GM12878 (cell line): Measurements from ENCODE around the gene KDM6A. TPM values are rescaled to one million over a fixed set of nuclear protein-coding genes. Genes with fewer than 3 reads are reported as not detected.
A peak's percentile ranks its signal among the peaks of the same experiment; 100 is the strongest.

ENCODE experiments used
- ATAC-seq: fragments of 200-7000 bp; cut with Tn5 transposase; 3 replicates; pipeline ENCODE4 v1.9.1; 2020; ENCODE audit warnings: mild to moderate bottlenecking, moderate library complexity
- BruUV-seq: library from RNA; stranded (reverse); fragments of 400-500 nt; replicated peaks from 2 replicates; lab custom pipeline; 2021; lab: Mats Ljungman, UMichigan
- CTCF ChIA-PET: fragments of 300-600 bp; sonication (Branson Sonifier 250); formaldehyde crosslinking; extraction: SDS; loops from one replicate; lab custom pipeline; 2021; ENCODE audit warnings: inconsistent platforms; lab: Yijun Ruan, JAX
- POLR2A ChIA-PET: fragments of 350-600 bp; formaldehyde crosslinking; extraction: SDS; loops from one replicate; lab custom pipeline; 2021; ENCODE audit warnings: inconsistent platforms; lab: Charles Lee
- RAD21 ChIA-PET: fragments of 300-600 bp; sonication (Branson Sonifier 250); formaldehyde crosslinking; loops from one replicate; lab custom pipeline; 2023; ENCODE audit warnings: antibody characterized with exemption; ENCODE audit not compliant: unreplicated experiment; lab: Charles Lee
- SMC1A ChIA-PET: fragments of 300-600 bp; sonication (Branson Sonifier 250); formaldehyde crosslinking; loops from one replicate; lab custom pipeline; 2023; ENCODE audit not compliant: unreplicated experiment, uncharacterized antibody; lab: Charles Lee
- DNase-seq: peaks from one replicate; pipeline ENCODE4 v3.0.0-alpha.2; 2011; ENCODE audit warnings: low read depth, low spot score
- FAIRE-seq: peaks from 3 replicates; lab custom pipeline; 2011; peaks lifted over from hg19 to GRCh38; lab: Jason Lieb, UNC
- H2AFZ ChIP-seq: 2 replicates; pipeline ENCODE4 v1.6.0; 2011; ENCODE audit warnings: low read depth, low read length, control low read depth; ENCODE audit not compliant: control insufficient read depth
- H3K27ac ChIP-seq: 2 replicates; pipeline ENCODE4 v1.5.1; 2011; ENCODE audit warnings: control low read depth; ENCODE audit not compliant: control insufficient read depth, insufficient read depth
- H3K27me3 ChIP-seq, 2 experiments: replicated peaks in 1 of 2; 2 replicates each; pipeline versions ENCODE4 v1.6.0 to v1.6.1; 2011; ENCODE audit warnings: low read length in 1 of 2; ENCODE audit not compliant: control insufficient read depth in 2 of 2, insufficient read depth in 2 of 2
- H3K36me3 ChIP-seq, 2 experiments: 2 replicates each; pipeline ENCODE4 v1.5.1; 2011; ENCODE audit warnings: low read length in 1 of 2; ENCODE audit not compliant: control insufficient read depth in 2 of 2, insufficient read depth in 2 of 2
- H3K4me1 ChIP-seq: 2 replicates; pipeline ENCODE4 v1.6.1; 2011; ENCODE audit warnings: mild to moderate bottlenecking, low read length, moderate library complexity, mixed read lengths; ENCODE audit not compliant: control insufficient read depth, insufficient read depth
- H3K4me2 ChIP-seq: 2 replicates; pipeline ENCODE4 v1.6.0; 2011; ENCODE audit warnings: control low read depth; ENCODE audit not compliant: control insufficient read depth, insufficient read depth
- H3K4me3 ChIP-seq: fragments of 200-600 bp; sonication (generic); 2 replicates; pipeline ENCODE4 v1.5.1; 2016
- H3K79me2 ChIP-seq: 2 replicates; pipeline ENCODE4 v1.6.0; 2011; ENCODE audit warnings: low read length; ENCODE audit not compliant: control insufficient read depth, insufficient read depth
- H3K9ac ChIP-seq: 2 replicates; pipeline ENCODE4 v1.8.0; 2011; ENCODE audit warnings: low read length, control low read depth, mixed read lengths; ENCODE audit not compliant: control insufficient read depth, insufficient read depth
- H3K9me3 ChIP-seq: replicated peaks from 3 replicates; pipeline ENCODE4 v1.5.1; 2011; ENCODE audit warnings: mild to moderate bottlenecking, low read length; ENCODE audit not compliant: control insufficient read depth, insufficient read depth
- H4K20me1 ChIP-seq: 2 replicates; pipeline ENCODE4 v1.6.0; 2011; ENCODE audit not compliant: control insufficient read depth, insufficient read depth
- CBX5 ChIP-seq: sonication (generic); IDR thresholded peaks from 2 replicates; pipeline ENCODE4 v1.6.1; 2016; ENCODE audit warnings: low read depth, moderate library complexity, mild to moderate bottlenecking, inconsistent platforms
- EED ChIP-seq: sonication (generic); IDR thresholded peaks from 2 replicates; pipeline ENCODE4 v1.6.1; 2016; ENCODE audit warnings: antibody characterized with exemption, low read depth
- HDGF ChIP-seq: fragments of 450-650 bp; IDR thresholded peaks from 2 replicates; pipeline ENCODE4 v1.6.1; 2016; ENCODE audit warnings: antibody characterized with exemption
- IRF4 ChIP-seq: IDR thresholded peaks from 2 replicates; pipeline ENCODE4 v1.6.1; 2011; ENCODE audit warnings: low read depth, low read length
- MTA2 ChIP-seq: fragments of 450-650 bp; IDR thresholded peaks from 2 replicates; pipeline ENCODE4 v1.6.1; 2016; ENCODE audit warnings: low read depth, mild to moderate bottlenecking, moderate library complexity
- NFXL1 ChIP-seq: fragments of 450-650 bp; IDR thresholded peaks from 2 replicates; pipeline ENCODE4 v1.6.1; 2017; ENCODE audit warnings: antibody characterized with exemption, mild to moderate bottlenecking, borderline replicate concordance
- NFYA ChIP-seq: IDR thresholded peaks from 2 replicates; pipeline ENCODE4 v1.6.1; 2011; ENCODE audit warnings: low read depth, mild to moderate bottlenecking, low read length, improper control_type of control experiment, borderline replicate concordance
- RAD51 ChIP-seq: fragments of 450-650 bp; IDR thresholded peaks from 2 replicates; pipeline ENCODE4 v1.6.1; 2016; ENCODE audit warnings: moderate library complexity, mild to moderate bottlenecking, inconsistent platforms
- RB1 ChIP-seq: fragments of 450-650 bp; formaldehyde crosslinking; IDR thresholded peaks from 2 replicates; pipeline ENCODE4 v1.6.1; 2017; ENCODE audit warnings: mild to moderate bottlenecking, borderline replicate concordance
- SUZ12 ChIP-seq: fragments of 200-600 bp; sonication (generic); IDR thresholded peaks from one replicate; pipeline ENCODE4 v1.6.1; 2018; ENCODE audit warnings: antibody characterized with exemption, mild to moderate bottlenecking; ENCODE audit not compliant: unreplicated experiment
- ZBED1 ChIP-seq: IDR thresholded peaks from 2 replicates; pipeline ENCODE4 v1.6.1; 2016; ENCODE audit warnings: borderline replicate concordance
- ZNF207 ChIP-seq: fragments of 450-650 bp; IDR thresholded peaks from 2 replicates; pipeline ENCODE4 v1.6.1; 2014; ENCODE audit warnings: antibody characterized with exemption, mild to moderate bottlenecking, borderline replicate concordance
- ZNF217 ChIP-seq: fragments of 450-650 bp; IDR thresholded peaks from 2 replicates; pipeline ENCODE4 v1.6.1; 2017; ENCODE audit warnings: antibody characterized with exemption, mild to moderate bottlenecking
- WGBS: methylation state at CpG from one replicate; pipeline ENCODE4 v1.1.6; 2016; ENCODE audit warnings: low lambda C conversion rate; ENCODE audit not compliant: insufficient replicate concordance, insufficient coverage; ENCODE audit errors: missing lambda C conversion rate; 5-methylcytosine and 5-hydroxymethylcytosine counted together
- in situ Hi-C: fragments of 300-500 bp; cut with MboI; formaldehyde crosslinking; loops from 9 replicates; pipeline ENCODE4 v1.14.3; 2018; ENCODE audit warnings: mixed read lengths
- intact Hi-C: fragments of 100-400 bp; cut with micrococcal nuclease; formaldehyde crosslinking; loops from one replicate; pipeline ENCODE4 v1.14.2; 2022; ENCODE audit not compliant: unreplicated experiment
- polyA plus RNA-seq, 11 experiments: library from polyadenylated mRNA; depleted of rRNA in 4 of 11; unstranded in 6 of 11; stranded (reverse) in 5 of 11; fragments of >200 nt; fragmentation: Nextera tagmentation in 4 of 11; fragmentation: Illumina TruSeq in 1 of 11; extraction: Ambion mirVana in 4 of 11; extraction: Trizol in 1 of 11; gene quantifications; 1 replicate in 1 of 11; 2 replicates in 10 of 11; pipeline versions ENCODE4 v1.2.1 to v1.2.3, GENCODE V29; 2011 to 2016; ENCODE audit warnings: inconsistent platforms in 2 of 11, missing spikeins in 2 of 11, low read depth in 1 of 11
- total RNA-seq, 4 experiments: library from RNA; depleted of rRNA in 3 of 4; stranded (reverse); fragments of >200 nt in 3 of 4; fragmentation: Illumina TruSeq in 1 of 4; extraction: Trizol in 1 of 4; gene quantifications; 2 replicates each; pipeline versions ENCODE4 v1.2.1 to v1.2.3, GENCODE V29; 2013 to 2021
- TF ChIP-seq, protein P1 (sequence below): IDR thresholded peaks from 2 replicates; pipeline ENCODE4 v1.6.1; 2011; ENCODE audit warnings: borderline replicate concordance, low read depth, mild to moderate bottlenecking, moderate library complexity, low read length; ENCODE audit not compliant: insufficient read depth, poor library complexity, severe bottlenecking
- TF ChIP-seq, protein P2 (sequence below): fragments of 450-650 bp; IDR thresholded peaks from 2 replicates; pipeline ENCODE4 v1.6.1; 2018; ENCODE audit warnings: borderline replicate concordance, mild to moderate bottlenecking; ENCODE audit not compliant: partially characterized antibody

KDM6A gene
- total and polyA plus RNA-seq, 10 of the 15 experiments (the other 5 are each of a cell fraction or from before 2014, with no cell fraction given): 7.9 to 29.0 (median 20.4) TPM

DNA sequence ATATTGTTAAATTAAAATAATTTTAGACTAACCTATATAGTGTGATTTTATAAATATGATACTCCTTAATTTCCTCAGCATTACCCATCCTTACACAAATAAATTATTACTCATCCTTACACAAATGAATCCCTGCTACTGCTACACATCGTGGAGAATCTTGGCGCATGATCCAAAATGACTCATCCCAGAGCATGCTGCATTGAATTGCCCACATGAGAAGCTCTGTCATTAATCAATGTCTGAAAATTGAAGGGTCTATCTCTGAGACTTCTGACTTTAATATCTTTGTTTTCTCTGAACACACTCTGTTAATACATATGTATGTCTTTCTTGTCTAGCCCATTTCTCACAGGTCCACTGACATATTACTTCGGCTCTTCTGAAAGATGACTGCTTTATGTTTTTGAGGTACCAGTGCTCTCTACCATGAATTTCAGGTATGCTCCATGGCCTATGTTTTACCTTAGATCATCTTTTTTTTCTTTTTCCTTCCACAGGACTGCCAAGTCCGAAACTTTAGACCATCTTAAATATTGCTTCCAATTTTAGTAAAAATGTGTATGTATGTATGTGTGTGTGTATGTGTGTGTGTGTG, 44.9 kb upstream of the KDM6A start:
- ChIA-PET POLR2A (no interaction called here), CTCF (no interaction called here), RAD21 (no interaction called here), SMC1A (no interaction called here)
- Histone ChIP-seq H3K27ac (no peak overlapping the region), H3K4me2 (no peak overlapping the region), H3K4me3 (no peak overlapping the region), H3K9ac (no peak overlapping the region), H3K9me3 (no peaks in the 10 kb centered on the region), H3K4me1 (no peaks in the 10 kb centered on the region), H3K27me3 (no peaks in the 10 kb centered on the region), H3K36me3 (no peaks in the 10 kb centered on the region), H3K79me2 (no peaks in the 10 kb centered on the region), H4K20me1 (no peaks in the 10 kb centered on the region)
- no peak for FAIRE-seq
- WGBS: 51% methylated on average over 4 of the region's 4 CpGs
- in situ Hi-C loops: no loop called here
- BruUV-seq: no TSS peak
- DNase-seq: no peak
- ATAC-seq: no peak
- intact Hi-C loops: no loop called here
- TF ChIP-seq EED (no peak), HDGF (no peak)
- TF ChIP-seq, protein P1, sequence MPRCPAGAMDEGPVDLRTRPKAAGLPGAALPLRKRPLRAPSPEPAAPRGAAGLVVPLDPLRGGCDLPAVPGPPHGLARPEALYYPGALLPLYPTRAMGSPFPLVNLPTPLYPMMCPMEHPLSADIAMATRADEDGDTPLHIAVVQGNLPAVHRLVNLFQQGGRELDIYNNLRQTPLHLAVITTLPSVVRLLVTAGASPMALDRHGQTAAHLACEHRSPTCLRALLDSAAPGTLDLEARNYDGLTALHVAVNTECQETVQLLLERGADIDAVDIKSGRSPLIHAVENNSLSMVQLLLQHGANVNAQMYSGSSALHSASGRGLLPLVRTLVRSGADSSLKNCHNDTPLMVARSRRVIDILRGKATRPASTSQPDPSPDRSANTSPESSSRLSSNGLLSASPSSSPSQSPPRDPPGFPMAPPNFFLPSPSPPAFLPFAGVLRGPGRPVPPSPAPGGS: peak; percentile 75
- TF ChIP-seq, all 136 proteins: peak for 1
- H2AFZ ChIP-seq: no peak overlapping the region

DNA sequence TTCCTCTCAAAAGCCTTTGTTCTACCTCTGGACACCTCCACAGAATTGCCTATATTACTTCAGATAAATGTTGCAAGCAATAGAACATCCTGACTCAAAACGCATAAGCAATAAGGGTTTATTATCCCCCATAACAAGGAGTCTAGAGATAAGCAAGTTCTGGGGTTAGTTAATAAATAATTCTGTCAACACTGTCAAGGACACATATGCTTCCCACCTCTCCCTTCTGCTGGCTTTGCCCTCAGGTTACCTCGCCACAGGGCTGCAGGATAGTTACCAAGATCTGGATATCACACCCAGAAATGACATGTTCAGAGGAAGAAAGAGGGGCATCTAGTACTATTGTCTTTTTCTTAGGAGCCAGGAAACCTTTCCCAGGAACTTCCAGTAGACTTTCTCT, 43.2 kb upstream of the KDM6A start:
- Histone ChIP-seq H3K4me1 (no peaks in the 10 kb centered on the region), H3K9me3 (no peaks in the 10 kb centered on the region), H3K27me3 (no peaks in the 10 kb centered on the region), H3K9ac (no peak overlapping the region), H3K36me3 (no peaks in the 10 kb centered on the region), H3K4me3 (no peak overlapping the region), H3K4me2 (no peak overlapping the region), H2AFZ (no peak overlapping the region), H3K79me2 (no peaks in the 10 kb centered on the region), H3K27ac (no peak overlapping the region), H4K20me1 (no peaks in the 10 kb centered on the region)
- no peak for TF ChIP-seq NFYA
- TF ChIP-seq SUZ12: no peak
- TF ChIP-seq, protein P2, sequence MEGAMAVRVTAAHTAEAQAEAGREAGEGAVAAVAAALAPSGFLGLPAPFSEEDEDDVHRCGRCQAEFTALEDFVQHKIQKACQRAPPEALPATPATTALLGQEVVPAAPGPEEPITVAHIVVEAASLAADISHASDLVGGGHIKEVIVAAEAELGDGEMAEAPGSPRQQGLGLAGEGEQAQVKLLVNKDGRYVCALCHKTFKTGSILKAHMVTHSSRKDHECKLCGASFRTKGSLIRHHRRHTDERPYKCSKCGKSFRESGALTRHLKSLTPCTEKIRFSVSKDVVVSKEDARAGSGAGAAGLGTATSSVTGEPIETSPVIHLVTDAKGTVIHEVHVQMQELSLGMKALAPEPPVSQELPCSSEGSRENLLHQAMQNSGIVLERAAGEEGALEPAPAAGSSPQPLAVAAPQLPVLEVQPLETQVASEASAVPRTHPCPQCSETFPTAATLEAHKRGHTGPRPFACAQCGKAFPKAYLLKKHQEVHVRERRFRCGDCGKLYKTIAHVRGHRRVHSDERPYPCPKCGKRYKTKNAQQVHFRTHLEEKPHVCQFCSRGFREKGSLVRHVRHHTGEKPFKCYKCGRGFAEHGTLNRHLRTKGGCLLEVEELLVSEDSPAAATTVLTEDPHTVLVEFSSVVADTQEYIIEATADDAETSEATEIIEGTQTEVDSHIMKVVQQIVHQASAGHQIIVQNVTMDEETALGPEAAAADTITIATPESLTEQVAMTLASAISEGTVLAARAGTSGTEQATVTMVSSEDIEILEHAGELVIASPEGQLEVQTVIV: no peak
- no peak for TF ChIP-seq NFXL1
- TF ChIP-seq ZNF207: no peak
- no peak for TF ChIP-seq MTA2
- no peak for TF ChIP-seq RAD51
- TF ChIP-seq CBX5: no peak
- no peak for TF ChIP-seq ZNF217
- TF ChIP-seq IRF4: no peak
- no peak for TF ChIP-seq RB1
- TF ChIP-seq ZBED1: no peak
- RAD21 ChIA-PET: no interaction called here
- intact Hi-C loops (no loop called here), in situ Hi-C loops (no loop called here)
- FAIRE-seq (no peak), ATAC-seq (no peak), DNase-seq (no peak)
- POLR2A ChIA-PET: no interaction called here
- SMC1A ChIA-PET: no interaction called here
- WGBS: 44% methylated on average over 2 of the region's 2 CpGs
- BruUV-seq: no TSS peak
- CTCF ChIA-PET: no interaction called here
